Loucy (cell line): ENCODE results near the gene TK1.
"Not testable (repeated sequence)": the region's sequence is repeated elsewhere in the genome, so short reads cannot be mapped to it uniquely, and the experiment has no call there.

Experiments used
- H2AFZ ChIP-seq: fragments of 200-600 bp; sonication (generic); 2 replicates; pipeline ENCODE4 v1.6.0; 2016; ENCODE audit warnings: antibody characterized with exemption, mild to moderate bottlenecking, low read length, moderate library complexity
- H3F3A ChIP-seq: fragments of 200-600 bp; 2 replicates; pipeline ENCODE4 v1.6.0; 2016; ENCODE audit warnings: antibody characterized with exemption, low read depth, mild to moderate bottlenecking
- H3K27me3 ChIP-seq: fragments of 200-600 bp; sonication (generic); 2 replicates; pipeline ENCODE4 v1.6.1; 2014; ENCODE audit warnings: low read length, mild to moderate bottlenecking; ENCODE audit not compliant: insufficient read depth, poor library complexity, severe bottlenecking
- H3K36me3 ChIP-seq: fragments of 200-600 bp; sonication (generic); 2 replicates; pipeline ENCODE4 v1.6.1; 2016; ENCODE audit warnings: low read length; ENCODE audit not compliant: insufficient read depth
- H3K4me1 ChIP-seq: fragments of 200-600 bp; sonication (generic); 2 replicates; pipeline ENCODE4 v1.5.1; 2014; ENCODE audit warnings: low read length, mild to moderate bottlenecking; ENCODE audit not compliant: insufficient read depth, poor library complexity, severe bottlenecking
- H3K4me2 ChIP-seq: fragments of 200-600 bp; sonication (generic); 2 replicates; pipeline ENCODE4 v1.6.0; 2014; ENCODE audit warnings: antibody characterized with exemption, low read length, low read depth, mild to moderate bottlenecking; ENCODE audit not compliant: poor library complexity, severe bottlenecking
- H3K4me3 ChIP-seq: fragments of 200-600 bp; sonication (generic); 2 replicates; pipeline ENCODE4 v1.5.1; 2014; ENCODE audit warnings: low read length, mild to moderate bottlenecking, mixed read lengths; ENCODE audit not compliant: poor library complexity, severe bottlenecking
- H3K79me2 ChIP-seq: fragments of 200-600 bp; sonication (generic); 2 replicates; pipeline ENCODE4 v1.6.1; 2014; ENCODE audit warnings: low read length; ENCODE audit not compliant: insufficient read depth
- H3K9ac ChIP-seq: fragments of 200-600 bp; sonication (generic); 2 replicates; pipeline ENCODE4 v1.6.0; 2014; ENCODE audit warnings: mild to moderate bottlenecking, low read depth, low read length, moderate library complexity; ENCODE audit not compliant: poor library complexity, severe bottlenecking
- H3K9me2 ChIP-seq: fragments of 200-600 bp; sonication (generic); replicated peaks from 2 replicates; pipeline ENCODE4 v1.6.1; 2016; ENCODE audit warnings: low read depth, low read length, mixed read lengths
- H3K9me3 ChIP-seq: fragments of 200-600 bp; sonication (generic); 2 replicates; pipeline ENCODE4 v1.6.1; 2014; ENCODE audit warnings: mild to moderate bottlenecking, antibody characterized with exemption, low read length, low read depth; ENCODE audit not compliant: insufficient read depth
- H4K20me1 ChIP-seq: fragments of 200-600 bp; sonication (generic); 2 replicates; pipeline ENCODE4 v1.6.0; 2014; ENCODE audit warnings: antibody characterized with exemption, low read length, mild to moderate bottlenecking; ENCODE audit not compliant: insufficient read depth, poor library complexity, severe bottlenecking
- EZH2phosphoT487 ChIP-seq: fragments of 200-600 bp; IDR thresholded peaks from 2 replicates; pipeline ENCODE4 v1.6.1; 2018; ENCODE audit warnings: antibody characterized with exemption, mild to moderate bottlenecking, moderate library complexity, borderline replicate concordance
- TF ChIP-seq, protein P1 (sequence below): fragments of 200-600 bp; sonication (generic); conservative IDR thresholded peaks from 2 replicates; pipeline ENCODE4 v1.5.1; 2014; ENCODE audit warnings: mild to moderate bottlenecking, antibody characterized with exemption, low read length

The TK1 gene

GRCh38 chr17:78186692-78187595, at the start of gene TK1, which contains the start of gene AFMID:
Gene TK1, minus strand, starts transcription at chr17:78187052. Its CDS starts 58 bp downstream, at chr17:78186994.
Gene AFMID, plus strand, starts transcription at chr17:78187362. Its CDS starts 9 bp downstream, at chr17:78187371.
- H3K9me3 ChIP-seq: no peaks in the 10 kb centered on the region
- H3K9me2 ChIP-seq: no peaks in the 10 kb centered on the region
- H3K4me1 ChIP-seq: peaks cover 33% of the 10 kb centered on the region
- H2AFZ ChIP-seq: peak within 1 kb of the TSS; percentile 91
- H3K9ac ChIP-seq: peak within 1 kb of the TSS; percentile 78
- H3K4me2 ChIP-seq: peak within 1 kb of the TSS; percentile 75
- H4K20me1 ChIP-seq: peaks cover 8% of the 10 kb centered on the region
- TF ChIP-seq, protein P1, sequence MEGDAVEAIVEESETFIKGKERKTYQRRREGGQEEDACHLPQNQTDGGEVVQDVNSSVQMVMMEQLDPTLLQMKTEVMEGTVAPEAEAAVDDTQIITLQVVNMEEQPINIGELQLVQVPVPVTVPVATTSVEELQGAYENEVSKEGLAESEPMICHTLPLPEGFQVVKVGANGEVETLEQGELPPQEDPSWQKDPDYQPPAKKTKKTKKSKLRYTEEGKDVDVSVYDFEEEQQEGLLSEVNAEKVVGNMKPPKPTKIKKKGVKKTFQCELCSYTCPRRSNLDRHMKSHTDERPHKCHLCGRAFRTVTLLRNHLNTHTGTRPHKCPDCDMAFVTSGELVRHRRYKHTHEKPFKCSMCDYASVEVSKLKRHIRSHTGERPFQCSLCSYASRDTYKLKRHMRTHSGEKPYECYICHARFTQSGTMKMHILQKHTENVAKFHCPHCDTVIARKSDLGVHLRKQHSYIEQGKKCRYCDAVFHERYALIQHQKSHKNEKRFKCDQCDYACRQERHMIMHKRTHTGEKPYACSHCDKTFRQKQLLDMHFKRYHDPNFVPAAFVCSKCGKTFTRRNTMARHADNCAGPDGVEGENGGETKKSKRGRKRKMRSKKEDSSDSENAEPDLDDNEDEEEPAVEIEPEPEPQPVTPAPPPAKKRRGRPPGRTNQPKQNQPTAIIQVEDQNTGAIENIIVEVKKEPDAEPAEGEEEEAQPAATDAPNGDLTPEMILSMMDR: 0 out of 2 replicates have a peak, but pooled peaks have one; percentile 21
- no peak for TF ChIP-seq EZH2phosphoT487
- H3F3A ChIP-seq: no peaks in the 10 kb centered on the region
- no peaks in the 10 kb centered on the region for H3K36me3 ChIP-seq
- H3K4me3 ChIP-seq: peak within 1 kb of the TSS; percentile 77
- peaks cover 65% of the 10 kb centered on the region for H3K79me2 ChIP-seq
- H3K27me3 ChIP-seq: no peaks in the 10 kb centered on the region

DNA sequence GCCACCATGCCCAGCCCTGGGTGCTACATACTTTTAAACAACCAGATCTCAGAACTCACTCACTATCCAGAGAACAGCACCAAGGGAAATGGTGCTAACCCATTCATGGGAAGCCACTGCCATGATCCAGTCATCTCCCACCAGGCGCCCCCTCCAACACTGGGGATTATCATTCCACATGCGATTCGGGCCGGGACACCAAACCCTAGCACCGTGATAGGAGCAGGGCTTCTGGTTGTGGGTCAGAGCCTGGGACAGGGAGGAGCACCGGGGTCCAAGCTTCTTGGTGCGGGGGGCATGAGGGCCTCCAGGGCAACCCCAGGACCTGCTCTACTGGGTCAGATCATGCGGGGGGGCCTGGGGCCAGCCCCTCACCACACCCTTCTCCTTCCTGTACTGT, 49.0 kb upstream of the TK1 start:
- Histone ChIP-seq H3K9me2 (no peaks in the 10 kb centered on the region), H4K20me1 (no peaks in the 10 kb centered on the region), H3K9ac (no peak overlapping the region), H3F3A (no peaks in the 10 kb centered on the region), H2AFZ (no peak overlapping the region), H3K27me3 (no peaks in the 10 kb centered on the region), H3K4me3 (no peak overlapping the region), H3K36me3 (no peaks in the 10 kb centered on the region), H3K79me2 (no peaks in the 10 kb centered on the region), H3K4me1 (no peaks in the 10 kb centered on the region), H3K9me3 (no peaks in the 10 kb centered on the region), H3K4me2 (no peak overlapping the region)
- TF ChIP-seq, protein P1: no peak
- TF ChIP-seq EZH2phosphoT487: no peak

DNA sequence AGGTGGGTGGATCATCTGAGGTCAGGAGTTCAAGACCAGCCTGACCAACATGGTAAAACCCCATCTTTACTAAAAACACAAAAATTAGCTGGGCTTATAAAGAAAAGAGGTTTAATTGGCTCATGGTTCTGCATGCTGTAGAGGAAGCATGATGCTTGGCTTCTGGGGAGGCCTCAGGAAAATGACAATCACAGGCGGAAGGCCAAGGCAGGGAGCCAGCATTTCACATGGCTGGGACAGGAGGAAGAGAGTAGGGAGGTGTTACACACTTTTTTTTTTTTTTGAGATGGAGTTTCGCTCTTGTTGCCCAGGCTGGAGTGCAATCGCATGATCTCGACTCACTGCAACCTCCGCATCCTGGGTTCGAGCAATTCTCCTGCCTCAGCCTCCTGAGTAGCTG, 48.2 kb upstream of the TK1 start:
- H3K36me3 ChIP-seq, H3K79me2 ChIP-seq, H3K4me1 ChIP-seq, H3K4me3 ChIP-seq, H3K4me2 ChIP-seq, H3K9ac ChIP-seq, H4K20me1 ChIP-seq, H3K9me2 ChIP-seq, H3F3A ChIP-seq, H3K9me3 ChIP-seq, H2AFZ ChIP-seq, H3K27me3 ChIP-seq: not testable (repeated sequence)
